ENCODE results near the gene NPW.
A peak's percentile ranks its signal among the peaks of the same experiment; 100 is the strongest.

NPW gene

GRCh38 chr16:2019518-2019920 lies at the start of gene NPW:
Gene NPW, plus strand, starts transcription at chr16:2019785.
- no peaks in the 10 kb centered on the region for H3K36me3 ChIP-seq (ENCODE audit: control insufficient read depth, insufficient read depth, low read length)
- peaks cover 34% of the 10 kb centered on the region for H3K27me3 ChIP-seq (ENCODE audit: control insufficient read depth, insufficient read depth, low read length)
- H3K9ac ChIP-seq (ENCODE audit: low read depth, low read length): no peak within 1 kb of the TSS
- peak within 1 kb of the TSS; percentile 59 for H3K4me3 ChIP-seq (ENCODE audit: low read depth, low read length)
- no peaks in the 10 kb centered on the region for H3K9me3 ChIP-seq (ENCODE audit: control insufficient read depth, insufficient read depth, low read length)
- no peaks in the 10 kb centered on the region for H3K4me1 ChIP-seq (ENCODE audit: control insufficient read depth, insufficient read depth, low read length)

GRCh38 chr16:1971796-1972489 lies 47.6 kb upstream of the NPW start, which contains the start of gene TBL3:
Gene TBL3, plus strand, starts transcription at chr16:1972053. Its CDS starts 112 bp downstream, at chr16:1972165.
- H3K36me3 ChIP-seq (ENCODE audit: control insufficient read depth, insufficient read depth, low read length): peaks cover 30% of the 10 kb centered on the region
- no peaks in the 10 kb centered on the region for H3K4me1 ChIP-seq (ENCODE audit: control insufficient read depth, insufficient read depth, low read length)
- no peaks in the 10 kb centered on the region for H3K27me3 ChIP-seq (ENCODE audit: control insufficient read depth, insufficient read depth, low read length)
- H3K9ac ChIP-seq (ENCODE audit: low read depth, low read length): peak within 1 kb of the TSS; percentile 89
- no peaks in the 10 kb centered on the region for H3K9me3 ChIP-seq (ENCODE audit: control insufficient read depth, insufficient read depth, low read length)
- H3K4me3 ChIP-seq (ENCODE audit: low read depth, low read length): peak within 1 kb of the TSS; percentile 97

- Histone ChIP-seq H3K4me3 (ENCODE audit: low read depth, low read length) (peak overlapping the region; percentile 97), H3K36me3 (ENCODE audit: control insufficient read depth, insufficient read depth, low read length) (peaks cover 33% of the 10 kb centered on the region), H3K9me3 (ENCODE audit: control insufficient read depth, insufficient read depth, low read length) (no peaks in the 10 kb centered on the region), H3K4me1 (ENCODE audit: control insufficient read depth, insufficient read depth, low read length) (no peaks in the 10 kb centered on the region), H3K27me3 (ENCODE audit: control insufficient read depth, insufficient read depth, low read length) (no peaks in the 10 kb centered on the region), H3K9ac (ENCODE audit: low read depth, low read length) (peak overlapping the region; percentile 70)
Observed at GRCh38 chr16:1972490-1972877, 47.1 kb upstream of the NPW start.

GRCh38 chr16:1973461-1974156 lies 46.0 kb upstream of the NPW start:
- H3K36me3 ChIP-seq (ENCODE audit: control insufficient read depth, insufficient read depth, low read length): peaks cover 43% of the 10 kb centered on the region
- no peaks in the 10 kb centered on the region for H3K27me3 ChIP-seq (ENCODE audit: control insufficient read depth, insufficient read depth, low read length)
- no peaks in the 10 kb centered on the region for H3K9me3 ChIP-seq (ENCODE audit: control insufficient read depth, insufficient read depth, low read length)
- no peak overlapping the region for H3K4me3 ChIP-seq (ENCODE audit: low read depth, low read length)
- no peaks in the 10 kb centered on the region for H3K4me1 ChIP-seq (ENCODE audit: control insufficient read depth, insufficient read depth, low read length)
- H3K9ac ChIP-seq (ENCODE audit: low read depth, low read length): no peak overlapping the region

GRCh38 chr16:1974157-1975070 lies 45.2 kb upstream of the NPW start:
- H3K9me3 ChIP-seq (ENCODE audit: control insufficient read depth, insufficient read depth, low read length): no peaks in the 10 kb centered on the region
- H3K9ac ChIP-seq (ENCODE audit: low read depth, low read length): no peak overlapping the region
- H3K36me3 ChIP-seq (ENCODE audit: control insufficient read depth, insufficient read depth, low read length): peaks cover 43% of the 10 kb centered on the region
- no peaks in the 10 kb centered on the region for H3K27me3 ChIP-seq (ENCODE audit: control insufficient read depth, insufficient read depth, low read length)
- H3K4me3 ChIP-seq (ENCODE audit: low read depth, low read length): no peak overlapping the region
- H3K4me1 ChIP-seq (ENCODE audit: control insufficient read depth, insufficient read depth, low read length): no peaks in the 10 kb centered on the region

- Histone ChIP-seq H3K4me3 (ENCODE audit: low read depth, low read length) (no peak overlapping the region), H3K9me3 (ENCODE audit: control insufficient read depth, insufficient read depth, low read length) (no peaks in the 10 kb centered on the region), H3K36me3 (ENCODE audit: control insufficient read depth, insufficient read depth, low read length) (peaks cover 43% of the 10 kb centered on the region), H3K9ac (ENCODE audit: low read depth, low read length) (no peak overlapping the region), H3K4me1 (ENCODE audit: control insufficient read depth, insufficient read depth, low read length) (no peaks in the 10 kb centered on the region), H3K27me3 (ENCODE audit: control insufficient read depth, insufficient read depth, low read length) (peaks cover 11% of the 10 kb centered on the region)
Observed at GRCh38 chr16:1975432-1976215, 44.0 kb upstream of the NPW start.

- peaks cover 43% of the 10 kb centered on the region for H3K36me3 ChIP-seq (ENCODE audit: control insufficient read depth, insufficient read depth, low read length)
- no peak overlapping the region for H3K9ac ChIP-seq (ENCODE audit: low read depth, low read length)
- H3K4me1 ChIP-seq (ENCODE audit: control insufficient read depth, insufficient read depth, low read length): no peaks in the 10 kb centered on the region
- H3K9me3 ChIP-seq (ENCODE audit: control insufficient read depth, insufficient read depth, low read length): no peaks in the 10 kb centered on the region
- peaks cover 17% of the 10 kb centered on the region for H3K27me3 ChIP-seq (ENCODE audit: control insufficient read depth, insufficient read depth, low read length)
- H3K4me3 ChIP-seq (ENCODE audit: low read depth, low read length): no peak overlapping the region
Observed at GRCh38 chr16:1976216-1976520, 43.4 kb upstream of the NPW start.

- Histone ChIP-seq H3K4me3 (ENCODE audit: low read depth, low read length) (no peak overlapping the region), H3K36me3 (ENCODE audit: control insufficient read depth, insufficient read depth, low read length) (peaks cover 43% of the 10 kb centered on the region), H3K27me3 (ENCODE audit: control insufficient read depth, insufficient read depth, low read length) (peaks cover 27% of the 10 kb centered on the region), H3K4me1 (ENCODE audit: control insufficient read depth, insufficient read depth, low read length) (no peaks in the 10 kb centered on the region), H3K9ac (ENCODE audit: low read depth, low read length) (no peak overlapping the region), H3K9me3 (ENCODE audit: control insufficient read depth, insufficient read depth, low read length) (no peaks in the 10 kb centered on the region)
Observed at GRCh38 chr16:1976951-1977874, 42.4 kb upstream of the NPW start.

- Histone ChIP-seq H3K27me3 (ENCODE audit: control insufficient read depth, insufficient read depth, low read length) (peaks cover 34% of the 10 kb centered on the region), H3K4me1 (ENCODE audit: control insufficient read depth, insufficient read depth, low read length) (no peaks in the 10 kb centered on the region), H3K36me3 (ENCODE audit: control insufficient read depth, insufficient read depth, low read length) (peaks cover 43% of the 10 kb centered on the region), H3K9me3 (ENCODE audit: control insufficient read depth, insufficient read depth, low read length) (no peaks in the 10 kb centered on the region), H3K4me3 (ENCODE audit: low read depth, low read length) (no peak overlapping the region), H3K9ac (ENCODE audit: low read depth, low read length) (no peak overlapping the region)
Observed at GRCh38 chr16:1977875-1978268, 41.7 kb upstream of the NPW start.

- no peaks in the 10 kb centered on the region for H3K9me3 ChIP-seq (ENCODE audit: control insufficient read depth, insufficient read depth, low read length)
- H3K9ac ChIP-seq (ENCODE audit: low read depth, low read length): no peak overlapping the region
- peak overlapping the region; percentile 54 for H3K4me3 ChIP-seq (ENCODE audit: low read depth, low read length)
- H3K4me1 ChIP-seq (ENCODE audit: control insufficient read depth, insufficient read depth, low read length): peaks cover 4% of the 10 kb centered on the region
- peaks cover 38% of the 10 kb centered on the region for H3K27me3 ChIP-seq (ENCODE audit: control insufficient read depth, insufficient read depth, low read length)
- H3K36me3 ChIP-seq (ENCODE audit: control insufficient read depth, insufficient read depth, low read length): peaks cover 43% of the 10 kb centered on the region
Observed at GRCh38 chr16:1978476-1979120, 41.0 kb upstream of the NPW start.
